ENCODE measurements around the gene UVRAG. TPM values are rescaled to one million over a fixed set of nuclear protein-coding genes. Genes with fewer than 3 reads are reported as not detected.
A peak's percentile ranks its signal among the peaks of the same experiment; 100 is the strongest.

Gene UVRAG
- total RNA-seq, 1 donor from 2014 or later = 44.7 TPM

DNA sequence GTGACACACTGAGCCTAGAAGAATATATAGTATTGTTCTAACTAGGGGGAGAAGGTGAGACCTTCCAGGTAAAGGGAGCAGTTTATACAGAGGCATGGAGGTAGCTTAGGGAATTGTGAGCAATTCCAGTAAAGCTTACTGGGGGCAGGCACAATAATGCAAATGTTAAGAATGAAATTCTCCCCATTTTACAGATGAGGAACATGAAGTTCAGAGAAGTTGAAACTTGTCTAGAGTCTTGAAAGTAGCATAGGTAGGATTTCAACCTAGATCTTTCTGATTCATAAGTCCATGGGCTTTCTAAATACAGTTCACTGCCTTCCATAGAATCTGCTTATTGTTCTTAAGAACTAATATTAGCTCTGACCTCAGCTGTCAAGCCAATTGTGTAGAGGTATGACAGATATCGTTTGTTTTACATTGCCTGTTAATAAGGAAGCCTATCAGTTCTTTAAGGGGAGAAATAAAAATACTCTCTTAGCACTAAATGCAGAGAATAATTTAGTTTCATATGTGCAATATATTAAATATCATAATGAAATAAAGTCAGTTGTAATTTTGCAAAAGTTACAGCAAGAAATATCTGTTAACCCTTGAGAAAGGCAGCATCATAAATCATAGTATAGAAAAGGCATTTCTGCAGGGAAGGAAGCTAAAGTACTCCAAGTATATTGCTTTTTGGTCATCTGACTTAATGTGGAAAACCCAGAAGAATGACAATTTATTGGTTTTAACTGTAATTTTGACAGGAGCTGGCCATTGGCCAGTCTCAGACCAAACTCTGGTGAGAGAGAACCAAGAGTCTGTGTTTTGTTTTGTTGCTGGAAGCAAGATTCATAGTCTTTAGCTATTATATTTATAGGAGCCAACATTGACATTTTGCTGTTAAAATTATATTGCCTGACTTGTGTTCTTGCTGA lies 181.8 kb downstream of the UVRAG start:
- no peak for DNase-seq (ENCODE audit: extremely low read depth, low read depth, low spot score)

DNA sequence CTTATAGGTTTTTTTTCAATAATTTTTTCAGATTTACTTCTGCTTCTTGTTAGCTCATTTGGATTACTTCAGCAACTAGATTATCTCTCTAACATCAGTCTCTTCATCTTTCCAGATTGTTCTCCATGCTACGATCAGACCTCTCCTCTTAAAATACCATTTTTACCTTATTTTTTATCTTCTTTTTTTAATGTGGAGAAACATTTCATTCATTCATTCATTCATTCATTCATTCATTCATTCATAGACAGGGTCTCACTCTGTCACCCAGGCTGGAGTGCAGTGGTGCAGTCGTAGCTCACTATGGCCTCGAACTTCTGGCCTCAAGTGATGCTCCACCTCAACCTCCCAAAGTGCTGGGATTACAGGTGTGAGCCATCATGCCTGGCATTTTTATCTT lies 189.4 kb downstream of the UVRAG start:
- no peak for DNase-seq (ENCODE audit: extremely low read depth, low read depth, low spot score)

DNA sequence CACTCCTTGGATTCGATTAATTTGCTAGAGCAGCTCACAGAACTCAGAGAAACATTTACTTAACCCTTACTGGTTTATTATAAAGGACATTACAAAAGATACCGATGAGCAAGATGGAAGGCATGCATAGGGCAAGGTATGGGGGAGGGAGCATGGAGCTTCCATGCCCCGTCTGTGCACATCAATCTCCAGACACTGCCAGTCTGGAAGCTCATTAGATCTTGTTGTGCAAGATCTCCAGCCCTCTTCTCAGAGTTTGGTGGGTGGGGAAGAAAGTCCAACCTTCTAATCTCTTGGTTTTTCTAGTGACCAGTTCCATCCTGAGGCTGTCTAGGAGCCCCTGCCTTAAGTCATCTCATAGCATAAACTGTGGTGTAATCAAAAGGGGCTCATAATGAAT lies 190.7 kb downstream of the UVRAG start:
- DNase-seq (ENCODE audit: extremely low read depth, low read depth, low spot score) = no peak

DNA sequence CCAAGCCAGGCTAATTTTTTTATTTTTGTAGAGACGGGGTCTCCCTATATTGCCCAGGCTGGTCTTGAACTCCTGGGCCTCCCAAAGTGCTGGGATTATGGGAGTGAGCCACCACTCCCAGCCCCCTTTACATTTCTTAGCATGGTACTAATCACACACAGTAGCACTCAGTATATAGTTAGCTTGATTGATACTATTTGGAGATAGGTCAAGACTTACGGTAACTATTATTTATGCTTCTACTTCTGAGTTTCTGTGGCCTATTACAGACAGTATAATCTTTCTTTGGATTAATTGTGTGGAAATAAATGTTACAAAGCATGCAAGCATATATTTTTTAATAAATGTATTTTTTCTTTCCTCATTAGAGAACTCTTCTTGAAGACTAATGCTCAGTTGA lies 192.2 kb downstream of the UVRAG start:
- no peak for DNase-seq (ENCODE audit: extremely low read depth, low read depth, low spot score)

DNA sequence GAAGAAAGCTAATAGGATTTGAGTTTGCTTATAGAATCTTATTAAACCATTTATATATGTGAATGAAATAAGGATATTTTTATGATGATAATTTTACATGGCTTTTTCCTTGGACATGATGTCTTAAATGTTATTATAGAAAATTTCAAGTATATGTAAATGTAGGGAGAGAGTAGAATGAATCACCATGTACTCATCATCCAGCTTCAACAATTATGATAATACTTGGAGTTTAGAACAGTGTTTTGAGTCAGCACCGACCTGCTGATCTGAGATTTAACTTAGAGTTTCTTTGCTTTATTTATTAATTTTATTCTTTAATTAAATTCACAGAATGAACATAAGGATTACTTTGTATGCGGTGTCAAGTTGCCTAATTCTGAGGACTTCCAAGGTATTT lies 193.5 kb downstream of the UVRAG start:
- DNase-seq (ENCODE audit: extremely low read depth, low read depth, low spot score) = no peak

DNA sequence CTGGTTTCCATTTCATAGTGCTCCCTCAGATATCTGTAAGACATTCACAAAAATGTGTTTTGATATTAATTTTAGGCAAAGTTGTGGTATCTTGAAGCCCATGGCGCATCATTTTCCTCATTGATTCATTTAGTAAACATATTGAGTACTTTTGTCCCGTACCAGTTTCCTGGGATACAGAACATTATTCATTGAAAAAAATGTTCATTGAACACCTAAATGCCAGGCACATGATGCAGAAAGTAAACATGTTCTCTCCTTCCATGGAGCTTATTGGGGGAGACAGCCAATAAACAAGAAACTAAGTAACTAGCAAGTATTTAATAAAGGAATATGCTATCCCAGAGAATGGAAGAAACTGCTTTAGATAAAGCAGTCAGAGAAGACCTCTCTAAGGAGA lies 195.0 kb downstream of the UVRAG start:
- no peak for DNase-seq (ENCODE audit: extremely low read depth, low read depth, low spot score)

DNA sequence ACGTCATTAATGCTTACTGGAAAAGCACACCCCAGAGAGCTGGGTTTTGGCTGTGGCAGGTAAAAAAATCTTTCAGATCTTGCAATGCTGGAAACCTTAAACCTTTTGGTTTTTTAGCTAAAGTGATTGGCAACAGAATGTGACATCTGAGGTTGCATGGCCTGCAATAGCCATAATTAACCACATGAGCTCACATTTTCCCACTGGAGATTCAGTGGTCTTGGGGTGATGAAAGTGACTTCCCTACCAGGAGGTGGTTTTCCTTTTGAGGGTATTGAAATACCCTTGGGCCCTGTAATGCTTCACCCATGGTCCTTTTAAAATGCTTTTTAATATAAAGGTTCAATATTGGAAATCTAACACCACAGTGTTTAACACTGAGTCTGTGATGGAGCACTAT lies 198.5 kb downstream of the UVRAG start:
- DNase-seq (ENCODE audit: extremely low read depth, low read depth, low spot score) = no peak

DNA sequence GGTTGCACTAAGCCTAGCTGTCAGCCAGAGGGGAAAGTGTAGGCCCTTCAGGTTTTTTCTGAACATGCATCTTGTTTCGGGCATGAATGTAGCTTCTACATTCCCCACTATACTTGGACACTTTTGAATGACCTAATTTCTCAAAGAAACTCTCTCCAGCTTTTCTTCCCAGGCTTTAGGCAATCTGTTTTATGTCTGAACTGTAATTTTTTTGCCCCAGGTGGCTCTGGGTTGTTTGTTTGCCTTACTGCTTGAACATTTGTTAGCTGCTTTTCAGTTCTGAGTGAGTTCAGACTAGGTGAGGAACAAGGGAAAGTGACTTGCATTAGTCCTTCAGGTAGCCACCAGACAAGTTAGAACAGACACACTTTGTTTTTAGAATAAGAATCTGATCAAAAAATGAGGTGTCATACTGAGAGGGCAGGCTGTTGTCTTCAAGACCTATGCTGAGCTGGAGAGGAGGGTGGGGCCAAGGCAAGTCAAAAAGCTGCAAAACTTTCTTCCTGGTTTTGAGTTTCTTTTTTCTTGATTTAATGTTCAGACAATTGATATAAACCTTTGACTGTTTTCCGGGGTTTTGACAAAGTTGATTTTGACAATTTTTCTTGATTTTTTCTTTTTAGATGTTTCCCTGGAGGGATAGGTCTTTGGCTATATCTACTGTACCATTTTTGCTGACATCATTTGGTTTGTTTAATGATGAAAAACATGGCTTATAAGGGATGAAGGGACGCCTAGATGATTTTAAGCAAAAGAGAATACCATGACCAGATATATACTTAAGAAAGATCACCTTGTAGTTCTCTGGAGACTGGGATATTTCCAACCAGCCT lies 208.4 kb downstream of the UVRAG start:
- no peak for DNase-seq (ENCODE audit: extremely low read depth, low read depth, low spot score)

DNA sequence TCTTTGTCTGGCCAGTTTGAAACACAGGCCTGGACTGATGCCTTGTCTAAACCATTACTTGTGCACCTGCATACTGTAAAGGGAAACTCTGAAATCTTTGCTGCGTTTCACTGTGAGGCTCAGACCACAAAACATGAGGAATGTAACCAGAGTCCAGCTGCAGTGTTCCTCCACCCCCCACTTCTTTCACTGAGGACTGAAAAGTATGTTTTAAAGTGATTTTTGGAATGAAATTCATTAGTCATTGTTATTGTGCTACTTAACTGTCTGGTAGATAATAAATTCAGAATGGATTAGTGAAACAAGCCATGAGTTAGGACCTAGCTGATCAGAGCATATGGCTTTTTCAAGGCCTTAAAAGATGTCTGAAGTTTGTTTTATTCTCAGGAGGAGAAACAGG lies 210.1 kb downstream of the UVRAG start:
- DNase-seq (ENCODE audit: extremely low read depth, low read depth, low spot score) = no peak

DNA sequence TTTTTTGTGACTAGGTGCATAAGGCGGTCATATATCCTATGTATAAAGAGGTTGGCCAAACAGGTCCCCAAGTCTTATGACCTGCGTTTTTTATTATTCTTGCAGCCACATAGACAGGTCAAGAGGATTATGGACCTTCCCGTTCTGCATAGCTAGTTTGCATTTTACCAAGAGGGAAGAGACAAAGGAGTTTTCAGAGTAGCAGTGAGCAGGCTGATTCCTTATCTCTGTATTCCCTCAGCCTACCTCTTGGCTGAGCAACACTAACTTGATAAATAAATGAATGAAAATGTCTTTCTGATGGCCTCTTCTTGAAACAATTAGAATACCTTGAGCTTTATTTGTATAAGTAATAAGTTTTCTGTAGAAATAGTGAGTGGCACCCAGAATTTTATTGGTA lies 210.8 kb downstream of the UVRAG start:
- no peak for DNase-seq (ENCODE audit: extremely low read depth, low read depth, low spot score)

DNA sequence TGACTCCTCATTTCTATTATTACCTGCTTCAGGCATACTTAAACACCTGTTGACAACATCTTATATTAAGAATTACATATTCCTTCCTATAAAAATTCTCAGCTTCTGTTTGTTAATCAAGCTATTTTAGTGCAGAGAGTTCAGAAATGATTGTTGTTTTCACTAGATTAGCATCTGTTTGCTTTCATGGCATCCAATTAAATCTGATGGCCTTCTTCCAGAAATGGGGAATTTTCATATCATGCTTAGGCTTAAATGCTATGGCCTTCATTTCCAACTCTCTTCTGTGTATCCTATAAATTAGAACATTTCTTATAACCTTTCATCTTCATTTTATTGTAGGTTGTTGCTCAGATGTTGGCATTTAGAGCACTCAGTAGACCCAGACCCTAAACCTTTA lies 211.3 kb downstream of the UVRAG start:
- DNase-seq (ENCODE audit: extremely low read depth, low read depth, low spot score) = no peak

DNA sequence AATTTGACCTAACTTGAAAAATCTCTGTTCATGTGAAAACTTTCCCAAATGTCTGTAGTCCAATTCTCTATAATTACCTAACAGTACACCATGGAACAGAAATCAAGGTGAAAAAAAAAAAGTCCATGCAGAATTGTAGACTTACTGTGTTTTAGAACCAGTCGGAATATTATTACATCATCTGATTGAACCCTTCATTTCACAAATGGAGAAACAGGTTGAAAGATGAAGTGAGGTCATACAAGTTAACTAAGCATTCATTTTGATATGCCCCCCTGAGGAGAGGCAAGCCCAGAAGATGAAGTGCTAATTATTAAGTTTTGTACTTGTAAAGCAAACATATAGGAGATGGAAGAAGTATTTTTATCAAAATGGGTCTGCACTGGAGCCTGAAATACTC lies 211.9 kb downstream of the UVRAG start:
- DNase-seq (ENCODE audit: extremely low read depth, low read depth, low spot score) = no peak

DNA sequence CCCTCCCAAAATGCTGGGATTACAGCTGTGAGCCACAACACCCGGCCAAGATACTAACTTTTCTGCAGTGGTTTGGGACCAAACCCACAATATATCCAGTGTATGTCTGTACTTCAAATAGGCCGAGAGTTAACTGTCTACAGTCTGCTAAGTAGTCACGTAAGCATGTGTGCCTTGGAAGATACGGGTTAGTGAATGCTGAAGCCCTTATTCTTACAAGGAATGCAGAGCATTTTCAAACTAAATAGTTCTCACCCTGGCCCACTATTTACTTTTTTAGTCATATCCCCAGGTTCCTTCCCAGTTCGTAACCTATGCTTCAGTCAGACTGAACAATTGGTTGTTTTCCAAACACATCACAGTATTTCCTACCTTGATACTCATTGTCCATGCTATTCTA lies 215.3 kb downstream of the UVRAG start:
- peak; percentile 85 for DNase-seq (ENCODE audit: extremely low read depth, low read depth, low spot score)

DNA sequence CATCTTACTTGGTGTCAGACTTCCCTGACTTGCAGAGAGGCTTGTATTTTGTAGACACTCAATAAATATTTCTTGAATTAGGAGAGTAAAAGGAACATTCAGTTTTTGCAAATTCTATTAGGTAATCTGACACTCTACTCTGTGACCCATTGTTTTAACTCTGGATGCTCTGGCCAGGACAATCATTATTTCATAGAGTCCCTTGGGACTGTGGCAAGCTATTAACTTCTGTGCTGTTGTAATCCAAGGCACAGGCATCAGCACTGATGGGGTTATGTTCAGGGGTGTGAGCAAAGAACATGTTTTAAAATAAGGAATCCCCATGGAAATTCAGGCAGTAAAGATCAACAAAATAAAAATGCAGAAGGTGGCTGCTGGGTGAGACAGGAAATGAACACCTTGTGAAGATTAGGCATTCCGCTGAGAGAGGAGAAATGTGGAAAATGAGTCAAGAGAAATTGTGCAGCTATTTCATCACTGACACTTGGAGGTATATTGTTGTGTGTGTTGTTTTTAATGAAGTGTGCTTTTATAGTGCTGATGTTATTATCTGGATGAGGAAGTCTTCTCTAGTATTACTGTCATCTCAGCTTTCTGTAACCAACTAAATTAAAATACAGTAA lies 216.1 kb downstream of the UVRAG start:
- DNase-seq (ENCODE audit: extremely low read depth, low read depth, low spot score) = peak; percentile 9

DNA sequence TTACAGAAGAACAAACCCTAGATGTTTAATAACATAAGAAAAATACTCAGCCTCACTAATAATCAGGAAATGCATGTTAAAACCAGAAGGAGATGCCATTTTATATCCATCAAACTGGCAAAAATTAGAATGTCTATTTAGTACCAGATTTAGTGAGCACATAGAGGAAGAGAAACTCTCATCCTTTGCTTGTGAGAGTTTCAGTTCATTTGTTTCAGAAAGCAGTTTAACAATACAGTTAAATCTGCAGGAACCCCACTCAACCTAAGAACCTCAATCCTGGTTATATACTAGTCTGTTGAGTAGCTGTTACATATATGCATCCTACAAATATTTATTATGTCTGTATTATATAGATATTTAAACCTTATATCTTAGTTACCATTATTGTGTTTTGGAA lies 218.7 kb downstream of the UVRAG start:
- DNase-seq (ENCODE audit: extremely low read depth, low read depth, low spot score) = no peak

DNA sequence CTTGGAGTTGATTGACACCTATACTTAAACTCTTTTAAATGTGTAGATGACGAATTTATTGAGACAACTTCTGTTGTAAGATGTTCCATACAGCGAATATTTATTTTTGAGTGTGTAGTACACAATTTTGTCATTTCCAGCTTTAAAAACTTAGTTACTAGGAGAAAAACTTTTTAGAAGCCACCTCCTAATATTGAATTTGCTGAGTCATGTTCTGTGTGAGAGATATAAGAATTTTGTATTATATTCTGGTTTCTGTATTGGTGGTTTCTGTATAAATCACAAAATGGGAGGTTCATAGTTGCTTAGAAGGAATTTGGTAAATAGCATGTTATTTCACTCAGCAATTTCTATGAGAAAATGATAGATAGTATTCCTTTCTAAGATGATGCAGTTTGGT lies 220.0 kb downstream of the UVRAG start:
- DNase-seq (ENCODE audit: extremely low read depth, low read depth, low spot score) = no peak

DNA sequence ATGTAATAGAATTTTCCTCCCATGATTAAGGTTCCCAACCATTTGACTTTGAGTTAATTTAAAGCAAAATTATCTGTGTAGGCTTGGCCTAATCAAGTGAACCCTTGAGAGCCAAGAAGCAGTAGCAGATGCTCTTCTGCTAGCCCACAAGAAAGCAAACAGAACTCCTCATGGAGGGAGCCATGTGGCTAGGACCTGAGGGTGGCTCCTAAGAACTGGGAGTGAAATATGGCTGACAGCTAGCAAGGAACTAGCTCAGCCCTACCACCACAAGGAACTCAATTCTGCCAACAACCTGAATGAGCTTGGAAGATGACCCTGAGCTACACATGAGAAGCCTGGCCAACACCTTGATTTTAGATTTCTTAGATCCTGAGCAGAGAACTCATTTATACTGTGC lies 223.6 kb downstream of the UVRAG start:
- no peak for DNase-seq (ENCODE audit: extremely low read depth, low read depth, low spot score)

DNA sequence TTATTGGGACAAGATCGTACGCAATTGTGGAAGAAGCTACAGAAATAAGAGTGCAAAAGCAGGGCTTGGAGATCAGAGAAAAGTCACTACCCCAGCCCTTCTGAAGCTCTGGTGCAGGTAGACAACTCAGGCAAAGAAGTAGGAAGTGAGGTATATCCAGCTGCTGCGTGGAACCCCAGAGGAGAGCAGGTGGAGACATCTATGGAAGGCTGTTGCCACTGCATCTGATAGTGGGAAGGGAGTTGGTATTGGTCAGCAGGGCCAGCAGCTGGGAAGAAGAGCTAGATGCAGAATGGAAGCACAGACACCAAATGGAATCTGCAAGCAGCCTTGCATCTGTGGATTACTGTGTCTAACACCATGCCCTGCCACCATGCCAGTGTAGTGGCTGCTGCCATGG lies 226.2 kb downstream of the UVRAG start:
- no peak for DNase-seq (ENCODE audit: extremely low read depth, low read depth, low spot score)

DNA sequence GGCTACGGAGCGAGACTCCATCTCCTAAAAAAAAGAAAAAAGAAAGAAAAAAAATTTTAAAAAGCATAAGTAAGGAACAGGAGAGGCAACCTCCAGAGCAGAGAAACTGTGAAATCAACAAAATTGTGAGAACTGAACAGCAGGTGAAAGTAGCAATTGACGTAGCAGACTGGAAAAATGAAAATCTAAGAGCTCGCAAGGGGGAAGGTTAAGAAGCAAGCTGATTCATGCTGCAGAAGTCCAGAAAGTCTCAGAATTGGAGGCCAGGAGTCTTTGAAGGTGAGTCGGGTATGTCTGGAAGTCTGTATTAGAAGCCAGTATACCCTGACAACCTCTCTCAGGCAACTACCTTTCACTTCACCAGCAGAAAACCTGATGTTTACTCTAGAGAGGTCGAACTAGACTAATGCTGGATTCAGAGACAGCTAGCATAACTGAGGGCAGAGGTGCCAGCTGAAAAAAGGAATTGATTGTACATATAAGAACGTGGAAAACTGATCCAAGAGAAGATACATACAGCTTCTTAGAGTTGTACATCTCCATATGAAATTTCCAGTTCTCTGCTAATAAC lies 229.8 kb downstream of the UVRAG start:
- no peak for DNase-seq (ENCODE audit: extremely low read depth, low read depth, low spot score)

DNA sequence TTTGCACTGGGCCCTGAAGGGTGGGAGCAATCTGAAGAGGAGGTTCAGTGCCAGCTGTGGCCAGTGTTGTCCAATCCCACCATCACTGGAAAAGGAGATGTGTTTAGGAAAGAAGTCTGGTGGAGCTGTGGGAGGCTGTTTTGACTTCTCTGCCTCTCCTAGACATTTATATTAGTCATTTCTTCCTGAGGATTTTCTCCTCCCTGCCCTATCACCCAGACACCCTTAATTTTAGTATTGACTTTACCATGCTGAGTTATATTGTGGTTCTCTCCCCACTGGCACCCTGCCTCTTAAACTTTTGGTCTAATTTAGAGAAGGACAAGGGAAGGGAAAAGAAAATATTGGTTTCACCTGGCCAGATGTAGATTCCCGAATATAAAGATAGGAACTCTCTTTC lies 232.2 kb downstream of the UVRAG start:
- no peak for DNase-seq (ENCODE audit: extremely low read depth, low read depth, low spot score)

DNA sequence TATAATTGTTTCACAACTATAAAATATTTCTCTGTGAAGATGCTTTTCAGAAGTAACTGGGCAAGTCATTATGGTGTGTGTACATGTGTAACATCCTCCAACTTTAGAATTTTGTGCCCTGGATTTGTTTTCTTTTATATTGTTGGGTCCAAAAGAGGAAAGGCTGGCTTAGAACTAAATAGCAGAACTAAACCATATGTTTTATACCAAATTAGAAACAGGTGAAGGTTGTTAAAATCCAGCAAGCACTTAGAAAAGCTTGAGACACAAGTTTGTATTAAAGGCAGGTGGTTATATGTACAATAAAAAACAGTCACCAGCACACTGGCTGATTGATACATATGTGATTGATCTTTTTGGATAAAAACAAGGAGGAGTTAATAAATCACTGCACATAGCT lies 232.8 kb downstream of the UVRAG start:
- DNase-seq (ENCODE audit: extremely low read depth, low read depth, low spot score) = no peak

All from glomerular endothelial cell (primary cell).